SK-N-SH (cell line): ENCODE data around the gene MYL6B. TPM values are rescaled to one million over a fixed set of nuclear protein-coding genes. Genes with fewer than 3 reads are reported as not detected.

Source experiments
- CTCF ChIA-PET: fragments of 300-600, 350-600 bp; formaldehyde crosslinking; extraction: SDS; loops from one replicate; lab custom pipeline; 2021; lab: Yijun Ruan, JAX
- POLR2A ChIA-PET: fragments of 350-600 bp; sonication (Branson Sonifier 250); formaldehyde crosslinking; extraction: SDS; loops from one replicate; lab custom pipeline; 2020; ENCODE audit warnings: antibody characterized with exemption, inconsistent platforms; lab: Yijun Ruan, JAX
- DNase-seq: peaks from one replicate; pipeline ENCODE4 v3.0.0; 2012
- H2AFZ ChIP-seq: fragments of 200-600 bp; sonication (generic); 2 replicates; pipeline ENCODE4 v1.8.1; 2016; ENCODE audit warnings: antibody characterized with exemption, mild to moderate bottlenecking, low read depth
- H3F3A ChIP-seq: fragments of 200-600 bp; sonication (generic); replicated peaks from 2 replicates; pipeline ENCODE3; 2016; ENCODE audit warnings: antibody characterized with exemption, mild to moderate bottlenecking; ENCODE audit not compliant: insufficient read depth
- H3K27ac ChIP-seq, 2 experiments: fragments of 200-500 bp in 1 of 2; fragments of 200-600 bp in 1 of 2; sonication (Bioruptor generic) in 1 of 2; sonication (generic), shearing (Covaris generic) in 1 of 2; 2 replicates each; pipeline versions ENCODE4 v1.5.1 to v1.6.1; 2014 to 2016; ENCODE audit warnings: low read depth in 2 of 2, inconsistent platforms in 1 of 2, low read length in 1 of 2, mild to moderate bottlenecking in 1 of 2, mixed read lengths in 1 of 2
- H3K27me3 ChIP-seq: fragments of 200-600 bp; sonication (generic), shearing (Covaris generic); 2 replicates; pipeline ENCODE4 v1.6.1; 2016; ENCODE audit warnings: mixed run types; ENCODE audit not compliant: insufficient read depth
- H3K36me3 ChIP-seq, 2 experiments: fragments of 200-500 bp in 1 of 2; fragments of 200-600 bp in 1 of 2; sonication (Bioruptor generic) in 1 of 2; sonication (generic) in 1 of 2; replicated peaks in 1 of 2; 2 replicates each; pipeline versions ENCODE3 to v1.5.1; 2014 to 2016; ENCODE audit warnings: low read length in 1 of 2, mild to moderate bottlenecking in 1 of 2; ENCODE audit not compliant: insufficient read depth in 2 of 2, control insufficient read depth in 1 of 2
- H3K4me1 ChIP-seq, 2 experiments: fragments of 200-500 bp in 1 of 2; fragments of 200-600 bp in 1 of 2; sonication (Bioruptor generic) in 1 of 2; sonication (generic), shearing (Covaris generic) in 1 of 2; 2 replicates each; pipeline versions ENCODE4 v1.5.1 to v1.6.1; 2014 to 2016; ENCODE audit warnings: low read depth in 1 of 2, low read length in 1 of 2, mixed run types in 1 of 2; ENCODE audit not compliant: insufficient read depth in 2 of 2, control insufficient read depth in 1 of 2
- H3K4me2 ChIP-seq: fragments of 200-600 bp; sonication (generic), shearing (Covaris generic); 2 replicates; pipeline ENCODE4 v1.6.1; 2017; ENCODE audit warnings: mixed run types
- H3K4me3 ChIP-seq, 2 experiments: fragments of 200-500 bp in 1 of 2; fragments of 200-600 bp in 1 of 2; sonication (Bioruptor generic) in 1 of 2; sonication (generic), shearing (Covaris generic) in 1 of 2; 2 replicates each; pipeline versions ENCODE4 v1.5.1 to v1.8.1; 2014 to 2016; ENCODE audit warnings: low read depth in 2 of 2, inconsistent platforms in 1 of 2, low read length in 1 of 2, mild to moderate bottlenecking in 1 of 2, mixed read lengths in 1 of 2, moderate library complexity in 1 of 2
- H3K79me2 ChIP-seq: fragments of 200-600 bp; sonication (generic); 2 replicates; pipeline ENCODE4 v1.8.1; 2017; ENCODE audit warnings: mild to moderate bottlenecking; ENCODE audit not compliant: insufficient read depth
- H3K9ac ChIP-seq: fragments of 200-600 bp; sonication (generic); 2 replicates; pipeline ENCODE4 v1.6.1; 2017; ENCODE audit warnings: mixed run types
- H3K9me2 ChIP-seq: fragments of 200-600 bp; sonication (generic); 2 replicates; pipeline ENCODE4 v1.6.1; 2017; ENCODE audit warnings: mixed run types
- H3K9me3 ChIP-seq: fragments of 200-600 bp; sonication (generic); 2 replicates; pipeline ENCODE4 v1.6.1; 2017; ENCODE audit warnings: mixed run types, mild to moderate bottlenecking, moderate library complexity
- H4K20me1 ChIP-seq: fragments of 200-600 bp; sonication (generic); 2 replicates; pipeline ENCODE4 v1.6.1; 2017; ENCODE audit warnings: mild to moderate bottlenecking, mixed run types; ENCODE audit not compliant: insufficient read depth
- CHD2 ChIP-seq: fragments of 150-350 bp; IDR thresholded peaks from 2 replicates; pipeline ENCODE4 v1.6.1; 2018; ENCODE audit warnings: low read length; ENCODE audit not compliant: partially characterized antibody
- EZH2phosphoT487 ChIP-seq: fragments of 200-600 bp; sonication (generic); IDR thresholded peaks from 2 replicates; pipeline ENCODE4 v1.6.1; 2017; ENCODE audit warnings: low read depth, mixed run types, mild to moderate bottlenecking, antibody characterized with exemption, moderate library complexity, borderline replicate concordance
- FOXJ3 ChIP-seq: sonication (generic); formaldehyde crosslinking; IDR thresholded peaks from 2 replicates; pipeline ENCODE4 v1.5.1; 2020; ENCODE audit warnings: mild to moderate bottlenecking, missing genetic modification reagents
- GABPA ChIP-seq: IDR thresholded peaks from 2 replicates; pipeline ENCODE4 v1.4.0; 2012; ENCODE audit warnings: low read depth, mild to moderate bottlenecking
- GATA2 ChIP-seq: sonication (generic); formaldehyde crosslinking; IDR thresholded peaks from 2 replicates; pipeline ENCODE4 v1.5.0; 2020; ENCODE audit warnings: mild to moderate bottlenecking, missing genetic modification reagents
- MEF2A ChIP-seq: IDR thresholded peaks from 2 replicates; pipeline ENCODE4 v1.4.0; 2012; ENCODE audit warnings: low read depth, borderline replicate concordance
- NFIC ChIP-seq: IDR thresholded peaks from 2 replicates; pipeline ENCODE4 v1.4.0; 2012; ENCODE audit warnings: borderline replicate concordance
- POLR2AphosphoS5 ChIP-seq: IDR thresholded peaks from 2 replicates; pipeline ENCODE4 v1.6.1; 2012; ENCODE audit warnings: low read depth, low read length
- RAD21 ChIP-seq: IDR thresholded peaks from 2 replicates; pipeline ENCODE4 v1.6.1; 2012; ENCODE audit warnings: mild to moderate bottlenecking, low read length
- SMC3 ChIP-seq: IDR thresholded peaks from 2 replicates; pipeline ENCODE4 v1.6.1; 2012; ENCODE audit warnings: low read depth, low read length, improper control_type of control experiment
- TCF12 ChIP-seq: IDR thresholded peaks from 2 replicates; pipeline ENCODE4 v1.4.0; 2012
- TEAD4 ChIP-seq: IDR thresholded peaks from 2 replicates; pipeline ENCODE4 v1.4.0; 2012; ENCODE audit warnings: mild to moderate bottlenecking, borderline replicate concordance; ENCODE audit not compliant: insufficient read depth
- WGBS: methylation state at CpG from one replicate; pipeline ENCODE4 v1.1.6; 2017; ENCODE audit warnings: low lambda C conversion rate; 5-methylcytosine and 5-hydroxymethylcytosine counted together
- polyA plus RNA-seq, 3 experiments: library from polyadenylated mRNA; depleted of rRNA; stranded (reverse); fragments of >200 nt; gene quantifications; 2 replicates each; pipeline ENCODE4 v1.2.3, GENCODE V29; 2012
- TF ChIP-seq, protein P1 (sequence below): fragments of 150-350 bp; IDR thresholded peaks from 2 replicates; pipeline ENCODE4 v1.6.1; 2016; ENCODE audit warnings: mild to moderate bottlenecking, low read depth, low read length
- TF ChIP-seq, protein P2 (sequence below): IDR thresholded peaks from 2 replicates; pipeline ENCODE4; 2012
- TF ChIP-seq, protein P3 (sequence below): IDR thresholded peaks from 2 replicates; pipeline ENCODE4 v1.4.0; 2012; ENCODE audit warnings: low read depth, borderline replicate concordance
- TF ChIP-seq, protein P4 (sequence below): IDR thresholded peaks from 2 replicates; pipeline ENCODE4 v1.4.0; 2012; ENCODE audit warnings: low read depth

MYL6B gene
- polyA plus RNA-seq, 1 of the 3 experiments (the other 2 are of a cell fraction), result 234 TPM

DNA sequence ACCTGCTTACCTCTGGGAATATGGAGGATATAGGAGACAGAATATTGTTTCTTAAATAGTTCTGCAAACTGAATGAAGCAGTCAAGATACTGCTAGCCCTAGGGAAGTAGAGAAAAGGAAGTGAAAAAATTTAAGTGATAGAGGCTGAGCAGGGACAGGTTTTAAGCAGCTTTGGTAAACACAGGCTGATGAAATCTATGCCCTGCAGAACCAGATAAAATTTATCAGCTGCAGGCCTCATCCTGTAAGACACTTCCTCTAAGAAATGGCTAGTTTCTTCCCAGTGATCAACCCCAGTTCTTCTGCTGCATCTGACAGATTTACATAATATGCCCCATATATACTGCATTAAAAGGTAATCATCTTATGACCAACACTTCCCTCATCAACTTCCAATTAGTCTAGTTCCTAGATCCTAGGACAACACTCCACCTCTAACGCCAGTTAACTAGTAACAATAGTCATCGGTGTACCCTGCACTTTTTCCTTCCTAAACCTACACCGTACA, 25.6 kb upstream of the MYL6B start:
- Histone ChIP-seq H3K36me3 (peaks cover 16 to 18% of the 10 kb centered on the region in 2 experiments), H3K4me1 (peaks cover 13 to 23% of the 10 kb centered on the region in 2 experiments), H4K20me1 (no peaks in the 10 kb centered on the region), H3K27me3 (no peaks in the 10 kb centered on the region), H3K79me2 (peaks cover 58% of the 10 kb centered on the region), H3K9me2 (no peaks in the 10 kb centered on the region), H3F3A (peaks cover 34% of the 10 kb centered on the region), H3K27ac (peak overlapping the region; percentile 77 to 88), H3K9me3 (no peaks in the 10 kb centered on the region), H3K4me3 (no peak overlapping the region), H3K9ac (peak overlapping the region; percentile 66; the same call in 1 of the 2 replicates), H2AFZ (no peak overlapping the region), H3K4me2 (peak overlapping the region; percentile 86)
- DNase-seq, result no peak
- no peak for TF ChIP-seq MEF2A
- no peak for TF ChIP-seq POLR2AphosphoS5
- TF ChIP-seq, protein P1, sequence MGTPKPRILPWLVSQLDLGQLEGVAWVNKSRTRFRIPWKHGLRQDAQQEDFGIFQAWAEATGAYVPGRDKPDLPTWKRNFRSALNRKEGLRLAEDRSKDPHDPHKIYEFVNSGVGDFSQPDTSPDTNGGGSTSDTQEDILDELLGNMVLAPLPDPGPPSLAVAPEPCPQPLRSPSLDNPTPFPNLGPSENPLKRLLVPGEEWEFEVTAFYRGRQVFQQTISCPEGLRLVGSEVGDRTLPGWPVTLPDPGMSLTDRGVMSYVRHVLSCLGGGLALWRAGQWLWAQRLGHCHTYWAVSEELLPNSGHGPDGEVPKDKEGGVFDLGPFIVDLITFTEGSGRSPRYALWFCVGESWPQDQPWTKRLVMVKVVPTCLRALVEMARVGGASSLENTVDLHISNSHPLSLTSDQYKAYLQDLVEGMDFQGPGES, result no peak
- TF ChIP-seq, protein P2, sequence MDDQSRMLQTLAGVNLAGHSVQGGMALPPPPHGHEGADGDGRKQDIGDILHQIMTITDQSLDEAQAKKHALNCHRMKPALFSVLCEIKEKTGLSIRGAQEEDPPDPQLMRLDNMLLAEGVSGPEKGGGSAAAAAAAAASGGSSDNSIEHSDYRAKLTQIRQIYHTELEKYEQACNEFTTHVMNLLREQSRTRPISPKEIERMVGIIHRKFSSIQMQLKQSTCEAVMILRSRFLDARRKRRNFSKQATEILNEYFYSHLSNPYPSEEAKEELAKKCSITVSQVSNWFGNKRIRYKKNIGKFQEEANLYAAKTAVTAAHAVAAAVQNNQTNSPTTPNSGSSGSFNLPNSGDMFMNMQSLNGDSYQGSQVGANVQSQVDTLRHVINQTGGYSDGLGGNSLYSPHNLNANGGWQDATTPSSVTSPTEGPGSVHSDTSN, result no peak
- TF ChIP-seq TCF12, result no peak
- no peak for TF ChIP-seq RAD21
- no peak for TF ChIP-seq NFIC
- no peak for TF ChIP-seq SMC3
- TF ChIP-seq GATA2 (CRISPR knock-in tag), result no peak
- TF ChIP-seq EZH2phosphoT487, result no peak
- TF ChIP-seq, protein P3, sequence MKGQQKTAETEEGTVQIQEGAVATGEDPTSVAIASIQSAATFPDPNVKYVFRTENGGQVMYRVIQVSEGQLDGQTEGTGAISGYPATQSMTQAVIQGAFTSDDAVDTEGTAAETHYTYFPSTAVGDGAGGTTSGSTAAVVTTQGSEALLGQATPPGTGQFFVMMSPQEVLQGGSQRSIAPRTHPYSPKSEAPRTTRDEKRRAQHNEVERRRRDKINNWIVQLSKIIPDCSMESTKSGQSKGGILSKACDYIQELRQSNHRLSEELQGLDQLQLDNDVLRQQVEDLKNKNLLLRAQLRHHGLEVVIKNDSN, result no peak
- no peak for TF ChIP-seq TEAD4
- TF ChIP-seq FOXJ3 (CRISPR knock-in tag), result no peak
- TF ChIP-seq, protein P4, sequence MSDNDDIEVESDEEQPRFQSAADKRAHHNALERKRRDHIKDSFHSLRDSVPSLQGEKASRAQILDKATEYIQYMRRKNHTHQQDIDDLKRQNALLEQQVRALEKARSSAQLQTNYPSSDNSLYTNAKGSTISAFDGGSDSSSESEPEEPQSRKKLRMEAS, result no peak
- no peak for TF ChIP-seq CHD2
- no peak for TF ChIP-seq GABPA
- WGBS, result 62% methylated on average over 3 of the region's 3 CpGs
- ChIA-PET CTCF (interaction anchor here (0.6 to 16.0 kb wide), 19 partner anchors 9 to 158 kb away, joined by 3 to 272 read pairs (median 5); partner anchors contain the start of genes ANKRD52, MYL6, MYL6B and SMARCC2), POLR2A (interaction anchor here (0.7 to 2.9 kb wide), 4 partner anchors 9 to 95 kb away, joined by 3 to 44 read pairs (median 4); partner anchors contain the start of genes RNF41, RPL41, SMARCC2 and ZC3H10)
